Measurements from ENCODE around the gene XRCC5.

XRCC5 gene

DNA sequence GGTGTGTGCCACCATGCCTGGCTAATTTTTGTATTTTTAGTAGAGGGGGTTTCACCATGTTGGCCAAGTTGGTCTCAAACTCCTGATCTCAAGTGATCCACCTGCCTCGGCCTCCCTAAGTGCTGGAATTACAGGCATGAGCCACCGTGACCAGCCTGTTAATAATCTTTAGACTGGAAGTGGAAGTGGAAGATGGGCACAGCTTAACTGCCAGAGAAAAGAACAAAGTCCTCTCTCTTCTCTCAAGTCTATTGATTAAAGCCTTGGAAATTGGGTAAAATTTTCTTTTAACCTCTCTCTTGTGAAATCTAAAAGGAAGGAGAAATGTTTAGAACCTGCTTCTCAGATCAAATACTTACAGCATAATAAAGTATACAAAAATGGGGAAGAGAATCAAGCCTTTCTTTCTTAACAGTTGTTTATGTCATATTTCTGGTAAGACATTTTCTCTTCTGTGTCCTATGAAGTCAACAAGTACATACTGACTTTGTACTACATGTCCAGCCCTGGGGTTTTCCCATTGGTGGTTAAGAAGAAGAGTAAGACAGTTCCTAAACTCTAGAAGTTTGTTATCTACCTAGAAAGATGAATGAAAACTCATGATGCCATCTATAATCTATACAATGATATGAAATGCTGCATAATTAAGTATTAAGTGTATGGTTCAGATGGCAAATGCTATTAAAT, 22.8 kb upstream of the XRCC5 start:
- DNase-seq, result no peak

DNA sequence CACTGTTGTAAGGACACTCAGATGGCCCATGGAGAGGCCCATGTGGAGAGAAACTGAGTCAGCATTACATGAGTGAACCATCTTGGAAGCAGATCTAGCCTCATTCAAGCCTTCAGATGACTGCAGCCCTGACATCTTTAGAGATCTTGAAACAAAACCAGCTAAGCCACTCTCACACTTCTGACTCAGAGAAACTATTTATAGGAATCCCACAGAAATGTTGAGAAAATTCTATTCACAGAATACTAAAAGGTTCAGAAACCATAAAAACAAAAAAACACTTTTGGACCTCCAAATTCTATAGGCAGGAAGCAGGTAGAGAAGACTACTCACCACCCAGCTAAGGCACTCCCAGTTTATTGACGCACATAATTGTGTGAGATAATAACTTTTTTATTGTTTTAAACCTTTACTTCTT, 18.8 kb upstream of the XRCC5 start:
- no peak for DNase-seq

DNA sequence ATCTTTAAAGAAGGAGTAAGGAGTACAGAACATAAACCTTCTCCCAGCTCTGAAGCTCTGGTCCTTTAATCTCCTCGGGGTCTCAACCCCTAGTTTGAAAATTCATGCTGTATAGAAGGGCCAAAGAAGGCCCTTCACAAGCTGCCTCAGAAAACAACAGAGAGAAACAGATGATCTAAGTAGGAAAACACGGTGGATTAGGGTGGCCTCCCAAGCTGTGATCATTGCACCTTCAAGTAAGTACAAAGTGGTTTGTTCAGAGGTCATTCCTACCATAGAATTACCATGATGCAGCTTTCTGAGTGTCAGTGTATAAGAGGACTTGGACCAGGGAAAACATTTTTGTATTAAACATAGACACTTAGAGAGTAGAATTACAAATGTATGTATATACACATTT, 16.5 kb upstream of the XRCC5 start:
- DNase-seq, result no peak

DNA sequence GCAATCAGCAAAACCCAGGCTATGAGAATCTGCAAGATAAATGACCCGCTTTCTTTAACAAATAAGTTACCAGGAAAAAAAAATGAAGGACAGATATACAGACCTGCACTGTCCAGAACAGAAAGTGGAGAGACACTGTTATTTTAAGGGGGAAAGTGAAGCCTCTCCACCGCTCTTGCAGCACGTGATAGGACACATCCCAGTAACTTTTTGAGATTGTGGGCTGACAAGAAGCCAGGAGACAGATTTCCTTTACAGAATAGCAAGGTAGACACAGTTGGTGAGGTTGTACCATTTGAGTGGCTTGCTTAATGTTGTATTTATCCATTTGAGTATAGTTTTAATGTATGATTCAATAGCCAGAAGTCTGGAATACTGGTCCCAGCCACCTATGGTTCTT, 14.4 kb upstream of the XRCC5 start:
- DNase-seq, result no peak

DNA sequence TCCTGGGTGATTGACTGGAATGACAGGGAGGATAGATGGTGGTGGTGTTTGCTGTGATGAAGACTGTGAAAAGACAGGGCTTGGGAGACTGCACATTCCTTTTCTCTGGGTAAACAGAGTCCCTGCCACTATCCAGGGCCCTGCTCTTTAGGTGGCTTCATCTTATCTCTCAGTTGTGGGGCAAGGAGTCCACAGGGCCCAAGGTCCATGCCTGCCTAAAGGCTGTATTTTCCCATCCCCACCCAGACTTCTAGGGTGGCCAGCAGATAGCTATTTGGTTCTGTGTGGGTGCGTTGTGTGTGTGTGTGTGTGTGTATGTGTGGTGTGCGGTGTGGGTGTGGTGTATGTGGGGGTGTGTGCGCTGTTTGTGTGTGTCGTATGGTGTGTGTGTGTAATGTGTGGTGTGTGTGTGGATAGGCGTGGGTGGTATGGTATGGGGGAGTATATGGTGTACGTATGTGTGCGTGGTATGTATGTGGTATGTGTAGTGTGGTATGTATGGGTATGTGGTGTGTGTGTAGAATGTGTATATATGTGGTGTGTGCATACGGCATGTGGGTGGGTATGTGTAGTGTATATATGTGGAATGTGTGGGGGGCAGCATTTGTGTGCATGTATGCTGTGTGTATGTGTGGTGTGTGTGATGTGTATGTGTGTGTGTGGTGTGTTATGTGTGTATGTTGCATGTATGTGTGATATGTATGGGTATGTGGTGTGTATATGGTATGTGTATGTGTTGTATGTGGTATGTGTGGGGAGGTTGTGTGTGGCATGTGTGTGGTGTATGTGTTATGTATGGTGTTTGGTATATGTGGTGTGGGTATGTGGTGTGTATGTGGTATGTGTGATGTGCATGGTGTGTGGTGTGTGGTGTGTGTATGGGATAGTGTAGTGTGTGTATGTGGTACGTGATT, 10.5 kb upstream of the XRCC5 start:
- DNase-seq, result no peak

DNA sequence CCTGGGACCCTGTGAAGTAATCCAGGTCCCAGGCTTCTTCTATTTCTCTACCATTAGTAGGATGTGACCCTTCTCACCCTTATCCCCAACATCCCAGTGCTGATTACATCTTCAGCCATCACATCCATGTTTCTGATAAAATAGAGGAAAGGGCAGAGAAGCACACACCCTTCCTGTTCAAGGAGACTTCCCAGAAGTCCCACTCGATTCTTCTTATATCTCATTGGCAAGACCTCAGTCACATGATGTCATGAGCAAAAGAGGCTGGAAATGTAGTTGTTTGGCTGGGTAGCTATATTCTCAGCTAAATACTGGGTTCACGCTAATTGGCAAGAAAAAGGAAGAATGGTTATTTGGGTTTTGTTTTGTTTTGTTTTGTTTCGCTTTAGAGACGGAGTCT, 8.0 kb upstream of the XRCC5 start:
- no peak for DNase-seq

DNA sequence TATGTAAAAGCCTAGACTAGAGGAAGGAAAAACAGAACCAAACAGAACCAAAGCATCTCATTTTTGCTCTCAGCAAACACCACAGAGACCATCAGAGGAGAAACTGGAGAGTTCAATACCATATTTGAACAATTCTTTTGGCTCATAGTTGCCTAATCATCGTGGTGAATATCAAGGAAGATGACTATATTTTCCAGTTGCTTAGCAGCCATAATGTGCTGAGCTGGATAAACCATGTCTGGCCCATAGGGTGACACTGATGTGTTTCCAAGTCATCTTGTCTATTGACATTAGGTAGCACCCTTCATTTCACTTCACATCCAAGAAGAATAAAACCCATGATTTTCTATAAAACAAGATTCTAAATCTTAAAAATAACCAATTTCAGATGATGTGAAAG, 5.9 kb upstream of the XRCC5 start:
- DNase-seq, result no peak

DNA sequence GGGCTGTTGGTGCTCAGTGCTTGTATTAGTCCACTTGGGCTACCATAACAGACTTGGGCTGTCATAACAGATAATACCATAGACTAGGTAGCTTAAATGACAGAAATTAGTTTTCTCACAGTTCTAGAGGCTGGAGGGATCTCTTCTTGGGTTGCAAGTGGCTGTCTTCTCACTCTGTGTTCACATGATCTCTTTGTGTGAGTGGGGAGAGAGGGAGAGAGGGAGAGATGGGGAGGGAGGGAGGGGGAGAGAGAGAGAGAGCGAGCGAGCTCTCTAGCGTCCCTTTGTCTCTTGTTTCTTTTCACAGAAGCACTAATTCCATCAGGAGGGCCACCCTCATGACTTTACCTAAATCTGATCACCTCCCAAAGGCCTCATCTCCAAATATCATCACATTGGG, 4.5 kb upstream of the XRCC5 start:
- DNase-seq, result no peak

DNA sequence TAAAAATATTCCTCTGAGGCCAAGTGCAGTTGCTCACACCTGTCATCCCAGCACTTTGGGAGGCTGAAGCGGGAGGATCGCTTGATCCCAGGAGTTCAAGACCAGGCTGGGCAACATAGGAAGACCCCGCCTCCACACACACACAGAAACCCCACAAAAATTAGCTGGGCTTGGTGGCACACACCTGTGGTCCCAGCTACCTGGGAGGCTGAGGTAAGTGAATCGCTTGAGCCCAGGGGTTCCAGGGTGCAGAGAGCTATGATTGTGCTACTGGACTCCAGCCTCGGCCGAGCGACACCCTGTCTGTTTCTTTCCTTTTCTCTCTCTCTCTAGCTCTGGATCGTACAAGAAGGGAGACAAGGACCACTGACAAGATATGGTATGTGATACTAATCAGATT, 1.8 kb upstream of the XRCC5 start:
- no peak for DNase-seq

DNA sequence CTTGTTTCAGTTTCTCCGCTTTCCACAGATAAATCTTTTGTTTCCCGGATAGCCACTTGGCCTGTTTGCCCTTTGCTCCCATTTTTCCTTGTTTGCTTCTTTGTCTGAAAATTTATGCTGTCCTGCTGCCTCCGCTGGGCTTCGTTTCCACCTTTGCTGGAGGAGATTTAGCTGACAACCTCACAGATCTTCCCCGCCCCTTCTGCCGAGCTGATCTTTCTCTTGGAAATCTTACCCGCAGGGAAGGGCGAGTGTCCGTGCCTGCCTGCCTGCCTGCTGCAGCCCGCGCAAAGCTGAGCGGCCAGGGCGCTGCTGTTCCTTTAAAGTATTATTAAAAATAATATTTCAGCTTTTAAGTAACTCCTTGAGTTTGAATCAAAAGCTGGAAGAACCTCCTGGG, 1.4 kb upstream of the XRCC5 start:
- no peak for DNase-seq

DNA sequence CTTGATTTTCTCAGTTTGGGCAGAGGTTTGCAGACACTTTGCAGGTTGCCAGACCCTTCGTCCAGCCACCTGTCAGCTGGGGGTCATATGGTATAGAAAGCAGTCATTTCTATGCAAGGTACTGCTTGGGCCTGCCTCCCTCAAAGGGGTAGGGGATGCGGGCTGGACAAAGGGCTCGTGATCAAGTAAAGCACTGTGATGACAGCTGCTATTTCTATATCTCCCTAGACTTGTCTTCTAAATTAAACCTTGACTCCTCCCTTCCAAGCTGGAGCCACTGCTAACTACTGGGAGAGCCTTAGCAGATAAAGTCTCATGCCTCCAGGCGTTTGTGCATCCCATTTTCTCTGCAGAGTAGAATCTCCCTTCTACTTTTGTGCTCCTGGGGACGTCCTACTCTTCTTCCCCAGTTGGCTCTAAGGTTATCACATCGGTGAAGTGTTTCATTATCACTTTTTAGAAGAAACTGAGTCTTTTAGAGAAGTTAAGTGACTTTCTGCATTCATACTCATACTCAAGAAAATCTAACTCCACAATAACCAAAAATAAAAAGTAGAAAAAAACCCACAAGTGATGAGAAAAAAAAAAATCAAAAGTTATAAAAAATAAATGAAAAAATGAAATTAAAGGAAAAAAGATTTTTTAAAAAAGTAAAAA, 710 bp upstream of the XRCC5 start:
- no peak for DNase-seq

DNA sequence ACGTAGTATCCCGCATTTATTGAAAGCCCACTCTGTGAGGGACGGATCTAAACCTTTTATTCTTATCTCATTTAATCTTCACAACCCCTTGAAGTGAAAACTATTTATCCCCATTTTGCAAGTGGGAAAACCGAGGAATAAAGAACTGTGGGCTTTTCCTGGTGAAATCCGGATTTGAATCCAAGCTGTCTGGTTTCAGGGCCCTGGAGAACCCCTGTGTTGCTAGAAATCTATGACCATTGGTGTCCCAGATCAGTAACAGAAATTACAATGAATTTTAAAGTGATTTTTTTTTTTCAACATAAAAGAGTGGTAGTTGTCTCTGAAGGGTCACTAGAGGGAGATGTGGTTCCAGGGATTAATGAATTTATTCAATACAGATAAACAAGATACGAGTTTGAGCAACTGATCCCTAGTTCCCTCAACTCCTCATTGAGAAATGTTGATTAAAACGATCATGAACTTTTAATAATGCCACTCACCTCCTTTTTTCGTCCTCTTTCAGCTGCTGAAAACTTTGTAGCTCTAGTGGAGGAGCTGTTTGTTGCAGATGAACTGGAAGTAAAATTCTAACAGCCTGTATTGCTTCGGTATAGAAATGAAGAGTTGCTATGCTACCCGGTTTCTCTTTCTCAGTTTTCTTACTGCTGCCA, 940 bp downstream of the XRCC5 start:
- peak; percentile 29 for DNase-seq

DNA sequence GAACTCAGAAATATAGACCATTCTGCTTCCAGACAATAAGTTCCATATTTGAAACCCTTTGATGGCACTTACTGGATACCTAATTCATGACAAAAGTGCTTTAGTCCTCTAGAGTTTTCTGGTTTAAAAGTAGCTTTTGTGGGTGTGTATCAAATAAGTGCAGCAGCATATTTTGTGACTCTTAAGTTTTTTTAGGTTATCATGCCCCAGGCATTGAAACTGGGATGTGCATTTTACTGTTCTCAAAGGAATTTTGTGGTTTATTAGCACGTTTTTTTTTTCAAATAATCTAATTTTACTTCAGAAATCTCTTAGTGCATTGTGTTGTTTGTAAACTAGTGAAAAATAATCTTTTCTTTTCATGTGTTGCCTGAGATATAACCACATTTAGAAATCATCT, 1.5 kb downstream of the XRCC5 start:
- DNase-seq, result no peak

DNA sequence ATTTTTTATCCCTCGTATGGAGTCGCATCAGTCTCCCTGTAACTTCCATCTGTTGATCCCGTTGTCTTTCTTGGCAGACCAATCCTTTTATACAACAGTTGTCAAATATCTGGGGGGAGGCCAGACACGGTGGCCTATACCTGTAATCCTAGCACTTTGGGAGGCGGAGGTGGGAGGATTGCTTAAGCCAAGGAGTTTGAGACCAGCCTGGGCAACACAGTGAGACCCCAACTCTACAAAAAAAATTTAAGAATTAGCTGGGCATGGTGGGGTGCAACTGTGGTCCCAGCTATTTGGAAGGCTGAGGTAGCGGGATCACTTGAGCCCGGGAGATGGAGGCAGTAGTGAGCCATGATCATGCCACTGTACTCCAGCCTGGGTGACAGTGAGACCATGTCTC, 2.0 kb downstream of the XRCC5 start:
- DNase-seq, result no peak

DNA sequence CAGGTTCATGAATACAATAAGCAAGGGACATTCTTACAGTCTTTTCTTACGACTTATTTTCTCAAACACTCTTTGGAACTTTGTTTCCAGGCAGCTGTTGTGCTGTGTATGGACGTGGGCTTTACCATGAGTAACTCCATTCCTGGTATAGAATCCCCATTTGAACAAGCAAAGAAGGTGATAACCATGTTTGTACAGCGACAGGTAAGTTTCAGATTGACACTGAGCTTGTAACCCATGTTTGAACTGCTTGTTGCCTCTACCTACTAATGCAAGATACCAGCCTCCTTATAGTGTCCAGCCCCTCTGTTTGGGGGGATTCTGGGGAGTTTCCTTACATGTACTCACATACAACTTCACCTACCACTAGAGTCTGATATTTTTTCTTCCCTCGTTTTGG, 3.8 kb downstream of the XRCC5 start:
- DNase-seq, result no peak

DNA sequence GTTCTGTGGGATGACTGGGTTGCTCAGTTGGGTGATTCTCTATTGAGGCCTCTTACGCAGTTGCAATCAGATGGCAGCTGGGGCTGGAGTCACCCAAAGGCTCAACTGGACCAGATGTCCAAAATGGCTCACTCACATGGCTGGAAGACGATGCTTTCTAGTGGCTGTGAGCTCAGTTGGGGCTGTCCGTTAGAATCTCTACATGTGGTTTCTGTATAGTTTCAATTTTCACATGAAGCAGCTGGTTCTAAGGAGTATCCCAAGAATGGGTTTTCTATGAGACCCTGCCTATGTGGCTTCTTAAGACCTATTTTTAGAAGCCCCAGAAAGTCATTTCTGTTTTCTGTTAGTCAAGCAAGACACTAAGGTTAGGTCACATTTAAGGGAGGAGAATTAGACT, 4.4 kb downstream of the XRCC5 start:
- no peak for DNase-seq

DNA sequence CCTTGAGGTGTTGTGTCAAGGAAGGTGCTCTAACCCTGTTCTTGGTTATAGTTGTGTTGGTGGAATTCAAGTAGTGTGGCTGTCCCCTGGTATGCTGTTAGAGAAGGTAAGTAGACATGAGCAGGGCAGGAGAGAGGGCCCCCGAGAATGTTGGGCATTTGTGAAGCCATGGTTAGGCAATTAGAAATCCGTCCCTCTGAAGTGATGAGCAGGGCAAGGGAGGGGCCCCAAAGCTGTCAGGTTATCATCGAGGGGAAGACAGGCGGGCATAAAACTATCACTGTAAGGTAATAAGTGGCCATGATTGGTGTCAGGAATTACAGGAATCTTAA, 5.2 kb downstream of the XRCC5 start:
- no peak for DNase-seq

DNA sequence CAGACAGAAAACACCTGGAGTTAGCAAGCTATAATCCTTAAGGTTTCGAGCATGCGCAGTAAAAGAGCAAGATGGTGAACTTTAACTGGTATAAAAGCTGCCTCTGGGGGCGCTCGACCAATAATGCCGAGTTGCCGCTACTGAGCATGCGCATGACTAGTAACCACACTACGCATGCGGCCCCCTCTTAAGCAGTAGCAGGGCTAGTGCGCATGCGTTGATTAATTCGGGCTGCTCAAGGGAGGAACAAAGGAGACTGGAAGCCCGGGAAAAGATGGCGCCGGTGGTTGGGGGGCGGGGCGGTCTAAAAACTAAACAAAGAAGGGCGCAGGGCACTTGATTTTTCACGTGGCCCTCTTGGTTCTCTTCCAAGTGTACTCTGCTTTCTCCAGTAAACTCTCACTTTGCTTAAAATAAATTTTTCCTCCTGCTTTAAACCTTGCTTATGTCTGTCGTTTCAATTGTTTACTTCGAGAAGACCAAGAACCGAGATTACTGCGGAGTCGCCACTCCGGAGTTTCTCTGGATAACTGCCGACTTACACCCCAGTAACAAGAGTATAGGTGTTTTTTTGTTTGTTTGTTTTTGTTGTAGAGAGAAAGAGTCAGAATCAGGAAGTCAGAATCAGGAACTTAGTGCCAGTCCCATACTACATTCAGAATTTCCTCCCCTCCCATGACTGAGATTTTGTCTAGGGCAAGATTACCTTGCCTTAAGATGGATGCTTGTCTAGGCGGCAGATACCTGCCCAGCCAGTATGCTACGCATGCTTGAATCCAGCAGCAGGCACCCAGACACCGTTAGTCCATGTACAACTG, 5.8 kb downstream of the XRCC5 start:
- DNase-seq, result peak; percentile 98

DNA sequence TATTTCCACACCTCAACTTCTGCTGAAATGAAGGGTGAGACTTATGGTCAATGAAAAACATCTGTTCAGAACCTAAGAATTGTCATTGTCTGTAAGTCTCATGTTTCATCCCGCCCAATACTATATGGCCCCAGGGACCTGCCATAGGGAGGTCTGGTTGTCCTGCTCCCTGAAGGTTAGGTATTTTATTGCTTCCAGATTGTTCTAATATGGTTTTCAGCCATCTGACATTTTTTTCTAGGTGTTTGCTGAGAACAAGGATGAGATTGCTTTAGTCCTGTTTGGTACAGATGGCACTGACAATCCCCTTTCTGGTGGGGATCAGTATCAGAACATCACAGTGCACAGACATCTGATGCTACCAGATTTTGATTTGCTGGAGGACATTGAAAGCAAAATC, 7.3 kb downstream of the XRCC5 start:
- no peak for DNase-seq

DNA sequence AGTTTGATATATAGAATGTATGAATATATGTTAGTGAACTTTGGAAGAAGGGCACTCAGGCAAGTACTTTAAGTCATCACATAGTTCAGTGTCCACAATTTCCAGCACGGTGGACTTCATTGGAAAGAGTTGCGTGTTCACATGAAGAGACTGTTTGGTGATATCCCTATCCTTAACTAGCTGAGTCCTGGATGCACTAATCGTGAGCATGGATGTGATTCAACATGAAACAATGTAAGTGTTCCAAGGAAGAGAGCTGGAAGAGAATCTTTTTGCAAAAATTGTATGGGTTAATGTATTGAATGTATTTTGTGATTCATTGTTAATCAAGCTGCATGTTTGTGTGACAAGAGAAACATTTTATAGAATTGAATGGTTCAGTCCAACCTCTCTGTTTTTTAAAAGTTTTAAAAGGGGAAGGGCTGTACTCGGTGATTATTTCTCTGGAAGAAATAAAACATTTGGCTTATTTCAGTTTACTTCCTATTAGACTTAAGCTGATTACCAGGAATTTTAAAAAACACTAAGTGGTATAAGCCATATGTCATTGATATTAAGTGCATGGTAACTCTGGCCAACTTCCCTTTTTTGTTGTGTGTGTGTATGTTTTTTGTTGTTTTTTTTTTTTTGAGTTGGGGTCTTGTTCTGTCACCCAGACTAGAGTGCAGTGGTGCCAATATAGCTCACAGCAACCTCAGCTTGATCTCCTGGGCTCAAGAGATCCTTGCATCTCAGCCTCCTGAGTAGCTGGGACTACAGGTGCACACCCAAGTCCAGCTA, 8.6 kb downstream of the XRCC5 start:
- no peak for DNase-seq

DNA sequence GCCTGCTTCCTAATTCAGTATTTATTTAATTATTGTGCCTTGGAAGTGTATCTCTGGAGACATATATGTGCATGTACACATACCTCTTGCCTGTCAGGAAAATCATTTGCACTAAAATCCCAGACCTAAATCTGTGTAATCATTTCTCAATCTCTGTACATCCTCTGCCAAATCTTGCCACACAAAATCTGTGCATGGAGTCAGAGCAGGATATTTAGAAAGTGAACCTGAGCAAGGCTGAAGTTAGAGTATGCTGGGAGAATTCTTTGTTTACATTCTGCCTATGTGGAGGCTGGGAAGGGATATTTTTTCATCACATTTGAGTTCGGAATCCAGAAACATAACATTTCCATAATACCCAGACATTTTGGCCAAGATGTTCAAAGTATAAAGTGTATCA, 9.3 kb downstream of the XRCC5 start:
- no peak for DNase-seq

DNA sequence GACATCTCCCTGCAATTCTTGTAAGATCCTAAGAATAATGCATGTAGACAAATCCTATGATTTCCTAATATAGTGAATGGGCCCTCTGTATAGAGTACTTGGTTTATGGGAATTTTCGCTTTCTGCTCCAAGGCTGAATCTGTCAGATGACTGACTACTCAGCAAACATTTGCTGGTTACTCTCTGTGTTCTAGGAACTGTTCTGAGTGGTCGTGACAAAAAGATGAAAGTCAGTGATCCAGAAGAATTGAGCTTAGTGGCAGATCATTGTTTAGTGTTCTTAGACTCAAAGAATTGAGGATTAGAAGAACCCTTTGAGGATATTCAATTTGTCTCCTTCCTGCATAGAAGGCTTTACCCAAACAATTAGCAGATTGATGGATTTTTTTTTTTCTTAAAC, 10.0 kb downstream of the XRCC5 start:
- no peak for DNase-seq
